SKM-1 treated with dmso at 0.1 percent for 144 hours (cell line): ENCODE results near the gene LHFPL3.

Experiments used
- DNase-seq: peaks from one replicate; lab custom pipeline; 2025; ENCODE audit not compliant: unreplicated experiment; lab: John Stamatoyannopoulos, UW

The LHFPL3 gene

GRCh38 chr7:104367926-104368325 lies 39.5 kb downstream of the LHFPL3 start:
- no peak for DNase-seq

- no peak for DNase-seq
Observed at GRCh38 chr7:104371216-104371979, 43.0 kb downstream of the LHFPL3 start.

GRCh38 chr7:104371980-104372357 lies 43.6 kb downstream of the LHFPL3 start:
- no peak for DNase-seq

- no peak for DNase-seq
Observed at GRCh38 chr7:104382616-104383015, 54.2 kb downstream of the LHFPL3 start.

- DNase-seq, result no peak
Observed at GRCh38 chr7:104386943-104387342, 58.5 kb downstream of the LHFPL3 start.

- no peak for DNase-seq
Observed at GRCh38 chr7:104388222-104388621, 59.8 kb downstream of the LHFPL3 start.

GRCh38 chr7:104395162-104395561 lies 66.8 kb downstream of the LHFPL3 start:
- no peak for DNase-seq

- no peak for DNase-seq
Observed at GRCh38 chr7:104397442-104397841, 69.0 kb downstream of the LHFPL3 start.

- no peak for DNase-seq
Observed at GRCh38 chr7:104408371-104408770, 80.0 kb downstream of the LHFPL3 start.

- DNase-seq, result no peak
Observed at GRCh38 chr7:104410742-104411141, 82.3 kb downstream of the LHFPL3 start.

- DNase-seq, result no peak
Observed at GRCh38 chr7:104412911-104413310, 84.5 kb downstream of the LHFPL3 start.

GRCh38 chr7:104414216-104414615 lies 85.8 kb downstream of the LHFPL3 start:
- DNase-seq, result no peak

GRCh38 chr7:104415700-104416099 lies 87.3 kb downstream of the LHFPL3 start:
- no peak for DNase-seq

GRCh38 chr7:104416866-104417393 lies 88.5 kb downstream of the LHFPL3 start:
- no peak for DNase-seq

GRCh38 chr7:104431930-104432329 lies 103.5 kb downstream of the LHFPL3 start:
- DNase-seq, result no peak

GRCh38 chr7:104434129-104434528 lies 105.7 kb downstream of the LHFPL3 start:
- DNase-seq, result no peak

GRCh38 chr7:104442481-104442880 lies 114.1 kb downstream of the LHFPL3 start:
- no peak for DNase-seq

GRCh38 chr7:104444017-104444416 lies 115.6 kb downstream of the LHFPL3 start:
- no peak for DNase-seq

- no peak for DNase-seq
Observed at GRCh38 chr7:104445393-104445792, 117.0 kb downstream of the LHFPL3 start.

GRCh38 chr7:104450861-104451260 lies 122.5 kb downstream of the LHFPL3 start:
- DNase-seq, result no peak

- DNase-seq, result no peak
Observed at GRCh38 chr7:104453190-104453589, 124.8 kb downstream of the LHFPL3 start.

GRCh38 chr7:104458875-104459274 lies 130.5 kb downstream of the LHFPL3 start:
- no peak for DNase-seq
